GM18868 (cell line): Measurements from ENCODE around the gene NEU2.
"Not testable (repeated sequence)": the region's sequence is repeated elsewhere in the genome, so short reads cannot be mapped to it uniquely, and the experiment has no call there.

ENCODE experiments used
- ATAC-seq: cut with Tn5 transposase; IDR thresholded peaks from one replicate; pipeline ENCODE4 v1.9.1; 2021; ENCODE audit warnings: mild to moderate bottlenecking, moderate library complexity; ENCODE audit not compliant: unreplicated experiment

The NEU2 gene

GRCh38 chr2:233033672-233034071 is 1.2 kb downstream of the NEU2 start:
- no peak for ATAC-seq

- no peak for ATAC-seq
These were observed 1.8 kb downstream of the NEU2 start for GRCh38 chr2:233034091-233034882.

GRCh38 chr2:233035426-233036161 is 3.1 kb downstream of the NEU2 start:
- ATAC-seq = no peak

- no peak for ATAC-seq
These were observed 3.8 kb downstream of the NEU2 start for GRCh38 chr2:233036162-233036838.

GRCh38 chr2:233037078-233037477 is 4.6 kb downstream of the NEU2 start:
- no peak for ATAC-seq

- ATAC-seq = no peak
These were observed 6.9 kb downstream of the NEU2 start for GRCh38 chr2:233039212-233039845.

- ATAC-seq = no peak
These were observed 7.5 kb downstream of the NEU2 start for GRCh38 chr2:233039846-233040530.

GRCh38 chr2:233040571-233040970 is 8.1 kb downstream of the NEU2 start:
- no peak for ATAC-seq

- ATAC-seq = no peak
These were observed 9.4 kb downstream of the NEU2 start for GRCh38 chr2:233041722-233042323.

- ATAC-seq = no peak
These were observed 10.1 kb downstream of the NEU2 start for GRCh38 chr2:233042549-233042948.

- no peak for ATAC-seq
These were observed 12.6 kb downstream of the NEU2 start for GRCh38 chr2:233044974-233045605.

- ATAC-seq = no peak
These were observed 14.7 kb downstream of the NEU2 start for GRCh38 chr2:233047206-233047605.

- ATAC-seq = no peak
These were observed 15.2 kb downstream of the NEU2 start for GRCh38 chr2:233047667-233048066.

GRCh38 chr2:233048569-233049193 is 16.2 kb downstream of the NEU2 start:
- ATAC-seq = no peak

GRCh38 chr2:233049194-233049761 is 16.8 kb downstream of the NEU2 start:
- ATAC-seq = no peak

GRCh38 chr2:233051241-233052149 is 19.0 kb downstream of the NEU2 start:
- no peak for ATAC-seq

GRCh38 chr2:233052517-233052916 is 20.0 kb downstream of the NEU2 start:
- ATAC-seq = not testable (repeated sequence)
